ENCODE data around the gene ATG5.

ATG5 gene

GRCh38 chr6:106325336-106326178, at the start of gene ATG5:
TSS of gene ATG5 (minus strand) at chr6:106325760. CDS start at chr6:106316208, 9,552 bp downstream.
- DNase-seq: peak; percentile 92 to 100 (median 97)

- no peak for DNase-seq
Measured at GRCh38 chr6:106373502-106374239, 48.1 kb upstream of the ATG5 start.

GRCh38 chr6:106372838-106373501, 47.4 kb upstream of the ATG5 start:
- DNase-seq: no peak

GRCh38 chr6:106370639-106371038, 45.1 kb upstream of the ATG5 start:
- no peak for DNase-seq

GRCh38 chr6:106369739-106370138, 44.2 kb upstream of the ATG5 start:
- no peak for DNase-seq

GRCh38 chr6:106363401-106364138, 38.0 kb upstream of the ATG5 start:
- no peak for DNase-seq

GRCh38 chr6:106360989-106361430, 35.5 kb upstream of the ATG5 start:
- peak in 2 of 51 donors; percentile 3 for DNase-seq

GRCh38 chr6:106360410-106360988, 34.9 kb upstream of the ATG5 start, which contains the start of gene CRYBG1:
TSS of gene CRYBG1 (plus strand) at chr6:106360717. CDS start at chr6:106360909, 192 bp downstream.
- DNase-seq: peak in 30 of 51 donors; percentile 1 to 61 (median 9)

- DNase-seq: no peak
Measured at GRCh38 chr6:106359959-106360409, 34.4 kb upstream of the ATG5 start.

- DNase-seq: no peak
Measured at GRCh38 chr6:106356378-106356777, 30.8 kb upstream of the ATG5 start.

GRCh38 chr6:106347219-106347618, 21.7 kb upstream of the ATG5 start:
- DNase-seq: no peak

- DNase-seq: peak in 29 of 51 donors; percentile 1 to 64 (median 21)
Measured at GRCh38 chr6:106339334-106340029, 13.9 kb upstream of the ATG5 start.

- peak in 7 of 51 donors; percentile 0 to 17 (median 5) for DNase-seq
Measured at GRCh38 chr6:106334646-106335448, 9.3 kb upstream of the ATG5 start.

- DNase-seq: no peak
Measured at GRCh38 chr6:106324726-106325335, 729 bp downstream of the ATG5 start.

GRCh38 chr6:106321940-106322339, 3.6 kb downstream of the ATG5 start:
- no peak for DNase-seq

GRCh38 chr6:106318851-106319250, 6.7 kb downstream of the ATG5 start:
- no peak for DNase-seq

GRCh38 chr6:106318061-106318460, 7.5 kb downstream of the ATG5 start:
- no peak for DNase-seq

- no peak for DNase-seq
Measured at GRCh38 chr6:106316375-106316766, 9.2 kb downstream of the ATG5 start.
